Fibroblast of the aortic adventitia (primary cell): Measurements from ENCODE around the gene ST7. TPM values are rescaled to one million over a fixed set of nuclear protein-coding genes. Genes with fewer than 3 reads are reported as not detected.

ENCODE experiments used
- DNase-seq: peaks from one replicate; pipeline ENCODE4 v3.0.0-alpha.2; 2010; ENCODE audit warnings: low read depth
- H3K4me3 ChIP-seq: 2 replicates; pipeline ENCODE4 v1.5.1; 2011; ENCODE audit warnings: low read depth, mild to moderate bottlenecking, control low read depth, low read length, moderate library complexity
- CTCF ChIP-seq: IDR thresholded peaks from 2 replicates; pipeline ENCODE4 v1.5.1; 2011; ENCODE audit warnings: mild to moderate bottlenecking, low read length, control low read depth, inconsistent platforms; ENCODE audit not compliant: insufficient read depth
- total RNA-seq: library from RNA; depleted of rRNA; stranded (reverse); fragments of >200 nt; gene quantifications from 2 replicates; pipeline ENCODE4 v1.2.3, GENCODE V29; 2012; ENCODE audit warnings: low replicate concordance

ST7 gene, protein sequence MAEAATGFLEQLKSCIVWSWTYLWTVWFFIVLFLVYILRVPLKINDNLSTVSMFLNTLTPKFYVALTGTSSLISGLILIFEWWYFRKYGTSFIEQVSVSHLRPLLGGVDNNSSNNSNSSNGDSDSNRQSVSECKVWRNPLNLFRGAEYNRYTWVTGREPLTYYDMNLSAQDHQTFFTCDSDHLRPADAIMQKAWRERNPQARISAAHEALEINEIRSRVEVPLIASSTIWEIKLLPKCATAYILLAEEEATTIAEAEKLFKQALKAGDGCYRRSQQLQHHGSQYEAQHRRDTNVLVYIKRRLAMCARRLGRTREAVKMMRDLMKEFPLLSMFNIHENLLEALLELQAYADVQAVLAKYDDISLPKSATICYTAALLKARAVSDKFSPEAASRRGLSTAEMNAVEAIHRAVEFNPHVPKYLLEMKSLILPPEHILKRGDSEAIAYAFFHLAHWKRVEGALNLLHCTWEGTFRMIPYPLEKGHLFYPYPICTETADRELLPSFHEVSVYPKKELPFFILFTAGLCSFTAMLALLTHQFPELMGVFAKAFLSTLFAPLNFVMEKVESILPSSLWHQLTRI
- total RNA-seq: 16.4 and 22.7 TPM in 2 replicates

- peak within 1 kb of the TSS; percentile 95 for H3K4me3 ChIP-seq
- DNase-seq: peak; percentile 68
- TF ChIP-seq CTCF: no peak
Measured at GRCh38 chr7:116953372-116953905, at the start of gene ST7. Gene ST7 (plus strand): TSS chr7:116953501. CDS start chr7:116953541, 40 bp downstream.

DNA sequence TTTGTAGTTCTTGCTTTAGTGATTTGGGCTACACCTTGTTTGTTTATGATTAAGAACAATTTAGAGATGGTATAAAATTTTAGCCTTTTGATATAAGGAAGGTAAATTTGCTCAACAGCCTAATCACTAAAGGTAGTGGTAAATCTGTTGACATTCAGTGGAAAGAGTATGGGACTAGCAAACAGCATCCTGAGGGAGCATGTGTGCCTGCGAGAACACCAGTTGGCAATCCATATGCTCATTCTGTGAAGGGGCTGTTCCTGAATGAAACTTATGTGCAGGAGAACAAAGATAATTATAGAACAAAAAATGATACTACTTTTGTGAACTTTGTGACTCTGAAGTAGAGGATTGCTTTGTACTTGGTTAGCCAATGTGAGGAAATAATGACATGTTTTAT is 46.9 kb upstream of the ST7 start:
- H3K4me3 ChIP-seq: no peak overlapping the region
- no peak for TF ChIP-seq CTCF
- no peak for DNase-seq

DNA sequence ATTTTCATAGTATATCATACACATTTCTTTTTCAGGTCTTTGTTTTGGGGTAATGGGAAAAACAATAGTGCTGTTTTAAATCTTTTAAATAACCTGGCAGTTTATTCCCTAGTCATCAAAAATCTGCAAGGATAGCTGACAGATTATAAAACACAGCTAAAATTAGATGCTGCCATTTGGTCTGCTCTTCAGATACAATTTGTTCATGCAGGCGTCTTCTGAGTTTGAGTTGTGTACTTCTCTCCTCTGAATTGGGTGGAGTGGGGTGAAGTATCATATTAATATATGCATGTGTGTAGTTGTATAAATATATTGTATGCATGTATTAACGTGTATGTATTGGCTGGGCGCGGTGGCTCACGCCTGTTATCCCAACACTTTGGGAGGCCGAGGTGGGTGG is 42.9 kb upstream of the ST7 start:
- no peak for TF ChIP-seq CTCF
- H3K4me3 ChIP-seq: no peak overlapping the region

GRCh38 chr7:116911801-116912200 is 41.5 kb upstream of the ST7 start:
- no peak for TF ChIP-seq CTCF
- no peak for DNase-seq
- H3K4me3 ChIP-seq: no peak overlapping the region

More for the DNA sequence above, 42.9 kb upstream of the ST7 start:
- DNase-seq: no peak

DNA sequence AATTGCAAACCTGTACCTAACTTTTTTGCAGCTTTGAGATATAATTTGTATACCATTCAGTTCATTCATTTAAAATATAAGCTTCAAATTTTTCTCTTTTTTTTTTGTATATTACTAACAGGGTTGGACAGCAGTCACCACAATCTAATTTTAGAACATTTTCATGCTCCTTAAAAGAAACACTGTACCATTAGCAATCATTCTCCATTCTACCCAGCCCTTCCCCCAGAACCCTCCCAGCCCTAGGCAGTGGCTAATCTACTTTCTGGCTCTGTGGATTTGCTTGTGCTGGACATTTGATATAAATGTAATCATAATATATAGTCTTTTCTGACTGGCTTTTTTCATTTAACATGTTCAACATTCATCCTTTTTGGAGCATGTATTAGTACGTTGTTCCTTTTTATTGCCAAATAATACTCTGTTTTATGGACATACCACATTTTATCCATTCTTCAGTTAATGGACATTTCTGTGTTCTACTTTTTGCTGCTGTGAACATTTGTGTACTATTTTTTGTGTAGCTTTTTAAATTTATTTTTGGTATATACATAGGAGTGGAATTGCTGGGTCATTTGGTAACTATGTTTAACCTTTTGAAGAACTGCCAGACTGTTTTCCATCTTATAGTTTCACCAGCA is 40.9 kb upstream of the ST7 start:
- no peak for TF ChIP-seq CTCF
- H3K4me3 ChIP-seq: no peak overlapping the region
- DNase-seq: no peak

DNA sequence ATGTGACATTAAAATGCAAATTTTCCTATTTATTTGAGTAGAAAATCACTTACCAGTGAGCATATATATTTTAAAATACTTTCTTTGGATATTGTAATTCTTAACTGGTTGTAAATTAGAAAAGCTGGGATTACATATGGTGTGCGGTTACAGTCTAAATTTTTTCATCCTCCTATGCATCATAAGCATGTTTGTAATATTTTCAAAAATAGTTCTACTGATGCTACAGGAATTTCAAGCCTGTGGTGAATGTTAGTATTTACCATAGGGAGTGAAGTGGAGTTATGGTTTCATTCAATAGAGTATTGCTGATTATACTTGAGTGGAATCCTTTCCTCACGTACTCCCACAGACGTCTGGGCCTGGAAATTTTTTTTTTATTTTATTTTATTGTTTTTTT is 34.6 kb upstream of the ST7 start:
- no peak for TF ChIP-seq CTCF
- DNase-seq: no peak
- no peak overlapping the region for H3K4me3 ChIP-seq
